Measurements from ENCODE around the gene FRAT2. TPM values are rescaled to one million over a fixed set of nuclear protein-coding genes. Genes with fewer than 3 reads are reported as not detected.

Gene FRAT2
- total RNA-seq, 4 donors from 2014 or later: 18.7 to 27.8 (median 19.6) TPM

- no peak for DNase-seq (ENCODE audit: extremely low spot score)
- intact Hi-C loops (cut with DNase I): no loop called here
- H3K4me1 ChIP-seq: peaks cover 0 to 10% (median 0%) of the 10 kb centered on the region in 4 donors
- H3K36me3 ChIP-seq: no peaks in the 10 kb centered on the region
- 100% methylated on average over 3 of the region's 3 CpGs for WGBS
- TF ChIP-seq CTCF (IDR thresholded peaks at IDR 0.05): no peak
- TF ChIP-seq EP300 (IDR thresholded peaks at IDR 0.05): no peak
- no peak for TF ChIP-seq POLR2AphosphoS5 (IDR thresholded peaks at IDR 0.05)
- no peak for TF ChIP-seq POLR2A (IDR thresholded peaks at IDR 0.05; ENCODE audit: low read depth)
- no peak overlapping the region for H3K27ac ChIP-seq (replicated peaks in 1 of 4)
- no peak overlapping the region for H3K4me3 ChIP-seq
- H3K27me3 ChIP-seq: no peaks in the 10 kb centered on the region
- H3K9me3 ChIP-seq: no peaks in the 10 kb centered on the region
These were observed 33.5 kb downstream of the FRAT2 start for GRCh38 chr10:97300980-97301379.

DNA sequence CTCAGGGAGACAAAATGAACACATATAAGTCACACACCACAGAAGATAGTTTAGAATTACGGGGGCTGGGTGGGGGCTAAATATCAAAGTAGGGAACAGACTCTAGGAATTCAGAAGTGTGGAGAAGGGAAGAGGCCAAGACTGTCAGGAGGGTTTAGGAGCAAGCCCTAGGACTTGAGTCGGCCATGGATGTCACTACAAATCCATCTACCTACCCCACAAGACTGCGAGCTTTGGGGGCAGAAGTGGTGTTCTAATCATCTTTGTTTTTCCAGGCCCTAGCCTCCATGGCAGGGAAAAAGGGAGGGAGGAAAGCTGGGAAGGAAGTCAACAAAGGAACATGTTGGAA, 36.3 kb downstream of the FRAT2 start:
- DNase-seq (ENCODE audit: extremely low spot score): no peak
- intact Hi-C loops (cut with DNase I): no loop called here
- no peak overlapping the region for H3K27ac ChIP-seq (replicated peaks in 1 of 4)
- H3K9me3 ChIP-seq: no peaks in the 10 kb centered on the region
- H3K27me3 ChIP-seq: no peaks in the 10 kb centered on the region
- WGBS: 83% methylated on average over 3 of the region's 3 CpGs
- H3K36me3 ChIP-seq: no peaks in the 10 kb centered on the region
- no peak overlapping the region for H3K4me3 ChIP-seq
- no peak for TF ChIP-seq EP300 (IDR thresholded peaks at IDR 0.05)
- no peak for TF ChIP-seq POLR2AphosphoS5 (IDR thresholded peaks at IDR 0.05)
- no peak for TF ChIP-seq POLR2A (IDR thresholded peaks at IDR 0.05; ENCODE audit: low read depth)
- no peak for TF ChIP-seq CTCF (IDR thresholded peaks at IDR 0.05)
- H3K4me1 ChIP-seq: peaks cover 0 to 10% (median 0%) of the 10 kb centered on the region in 4 donors

DNA sequence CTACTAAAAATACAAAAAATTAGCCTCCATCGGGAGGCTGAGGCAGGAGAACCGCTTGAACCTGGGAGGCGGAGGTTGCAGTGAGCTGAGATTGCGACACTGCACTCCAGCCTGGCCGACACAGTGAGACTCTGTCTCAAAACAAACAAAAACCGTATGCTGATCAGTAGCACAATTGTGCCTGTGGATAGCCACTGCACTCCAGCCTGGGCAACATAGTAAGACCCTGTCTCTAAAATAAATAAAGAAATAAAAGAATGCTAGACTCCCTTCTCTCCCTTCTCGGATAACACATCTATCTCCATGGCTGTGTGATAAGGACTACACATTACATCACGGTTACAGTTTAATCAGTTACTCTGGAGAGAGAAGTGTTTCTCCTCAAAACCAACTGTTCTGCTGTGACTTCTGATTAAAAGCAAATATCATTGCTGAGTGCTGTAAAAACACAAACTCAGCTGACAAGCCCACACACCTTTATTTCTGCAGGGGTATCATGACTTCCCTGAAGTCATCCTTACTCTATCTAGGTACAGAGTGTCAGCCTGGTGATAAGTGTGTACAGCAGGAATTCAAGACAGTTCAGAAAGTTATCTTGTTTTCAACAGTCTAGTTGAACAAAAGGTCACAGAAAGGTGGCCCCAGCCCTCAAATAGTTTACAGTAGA, 36.8 kb downstream of the FRAT2 start:
- H3K4me3 ChIP-seq: no peak overlapping the region
- H3K9me3 ChIP-seq: no peaks in the 10 kb centered on the region
- TF ChIP-seq POLR2AphosphoS5 (IDR thresholded peaks at IDR 0.05): no peak
- no peak for TF ChIP-seq CTCF (IDR thresholded peaks at IDR 0.05)
- TF ChIP-seq POLR2A (IDR thresholded peaks at IDR 0.05; ENCODE audit: low read depth): no peak
- no peak for TF ChIP-seq EP300 (IDR thresholded peaks at IDR 0.05)
- intact Hi-C loops (cut with DNase I): no loop called here
- H3K4me1 ChIP-seq: peaks cover 0 to 10% (median 3%) of the 10 kb centered on the region in 4 donors
- no peaks in the 10 kb centered on the region for H3K36me3 ChIP-seq
- DNase-seq (ENCODE audit: extremely low spot score): no peak
- 74% methylated on average over 8 of the region's 8 CpGs for WGBS
- no peaks in the 10 kb centered on the region for H3K27me3 ChIP-seq
- H3K27ac ChIP-seq (replicated peaks in 1 of 4): no peak overlapping the region

GRCh38 chr10:97292862-97293198, 41.7 kb downstream of the FRAT2 start:
- H3K9me3 ChIP-seq: no peaks in the 10 kb centered on the region
- H3K4me1 ChIP-seq: peaks cover 9 to 14% (median 11%) of the 10 kb centered on the region in 4 donors
- DNase-seq (ENCODE audit: extremely low spot score): no peak
- no peaks in the 10 kb centered on the region for H3K27me3 ChIP-seq
- TF ChIP-seq POLR2AphosphoS5 (IDR thresholded peaks at IDR 0.05) (no peak), POLR2A (IDR thresholded peaks at IDR 0.05; ENCODE audit: low read depth) (no peak), EP300 (IDR thresholded peaks at IDR 0.05) (no peak), CTCF (IDR thresholded peaks at IDR 0.05) (no peak)
- H3K27ac ChIP-seq (replicated peaks in 1 of 4): peak overlapping the region in 1 of 4 donors; percentile 98
- H3K4me3 ChIP-seq: peak overlapping the region in 3 of 4 donors; percentile 97 to 98 (median 97)
- 61% methylated on average over 3 of the region's 3 CpGs for WGBS
- H3K36me3 ChIP-seq: peaks cover 0 to 4% (median 2%) of the 10 kb centered on the region in 4 donors
- intact Hi-C loops (cut with DNase I): loop anchor here (5.0 kb wide), 1 partner anchor 39 kb away; the partner anchor contains the start of gene FRAT2

Data from esophagus muscularis mucosa (tissue), 4 donors.